GM23338 (cell line): ENCODE results near the gene SOX1.

ENCODE experiments used
- CREB1 ChIP-seq: fragments of 250-450 bp; sonication (Bioruptor Pico); IDR thresholded peaks from 2 replicates; pipeline ENCODE4 v1.5.0; 2020; ENCODE audit warnings: low read depth, mild to moderate bottlenecking, moderate library complexity
- EZH2 ChIP-seq: fragments of 200-600 bp; sonication (generic); IDR thresholded peaks from one replicate; pipeline ENCODE4 v1.8.0; 2017; ENCODE audit warnings: antibody characterized with exemption, mild to moderate bottlenecking, low read depth; ENCODE audit not compliant: unreplicated experiment
- EZH2phosphoT487 ChIP-seq: fragments of 200-600 bp; sonication (generic); IDR thresholded peaks from one replicate; pipeline ENCODE4 v1.8.1; 2018; ENCODE audit warnings: antibody characterized with exemption; ENCODE audit not compliant: unreplicated experiment
- POLR2AphosphoS5 ChIP-seq: IDR thresholded peaks from 2 replicates; pipeline ENCODE4 v1.6.1; 2016; ENCODE audit warnings: antibody characterized with exemption, low read depth
- STAT1 ChIP-seq: IDR thresholded peaks from one replicate; pipeline ENCODE4 v1.6.1; 2016; ENCODE audit warnings: antibody characterized with exemption; ENCODE audit not compliant: unreplicated experiment
- TF ChIP-seq, protein P1 (sequence below), 2 experiments: fragments of 200-600 bp in 1 of 2; sonication (generic) in 1 of 2; conservative IDR thresholded peaks; 2 replicates each; pipeline versions ENCODE4 v1.5.1 to v1.6.1; 2016 to 2017; ENCODE audit warnings: antibody characterized with exemption in 2 of 2, low read depth in 2 of 2, mild to moderate bottlenecking in 2 of 2, moderate library complexity in 1 of 2
- TF ChIP-seq, protein P2 (sequence below): IDR thresholded peaks from one replicate; pipeline ENCODE4 v1.6.1; 2018; ENCODE audit warnings: antibody characterized with exemption; ENCODE audit not compliant: unreplicated experiment
- TF ChIP-seq, protein P3 (sequence below): fragments of 250-450 bp; sonication (Bioruptor Pico); IDR thresholded peaks from 2 replicates; pipeline ENCODE4 v1.5.0; 2020; ENCODE audit warnings: mild to moderate bottlenecking, moderate library complexity

DNA sequence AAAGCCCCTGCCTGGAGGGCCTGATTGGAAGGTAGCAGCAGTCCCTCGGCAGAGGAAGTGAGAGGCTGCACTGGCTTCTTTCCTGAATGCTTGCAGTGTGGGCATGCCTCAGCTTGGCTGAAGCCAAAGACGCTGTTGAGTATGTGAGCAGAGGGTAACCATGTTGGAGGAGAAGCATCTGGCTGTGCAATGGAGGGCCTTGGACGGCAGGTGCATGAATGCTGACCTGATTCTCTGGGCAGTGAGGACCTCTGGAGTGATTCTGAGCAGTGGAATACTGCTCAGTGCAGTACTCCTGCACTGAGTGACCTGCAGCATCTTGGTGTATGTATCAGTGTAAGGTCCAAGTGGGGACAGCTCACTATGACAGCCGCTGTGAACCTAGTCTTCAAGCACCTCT, 46.9 kb downstream of the SOX1 start:
- TF ChIP-seq POLR2AphosphoS5 (no peak), EZH2phosphoT487 (no peak), EZH2 (no peak), CREB1 (CRISPR knock-in tag) (no peak), STAT1 (no peak)
- TF ChIP-seq, protein P1, sequence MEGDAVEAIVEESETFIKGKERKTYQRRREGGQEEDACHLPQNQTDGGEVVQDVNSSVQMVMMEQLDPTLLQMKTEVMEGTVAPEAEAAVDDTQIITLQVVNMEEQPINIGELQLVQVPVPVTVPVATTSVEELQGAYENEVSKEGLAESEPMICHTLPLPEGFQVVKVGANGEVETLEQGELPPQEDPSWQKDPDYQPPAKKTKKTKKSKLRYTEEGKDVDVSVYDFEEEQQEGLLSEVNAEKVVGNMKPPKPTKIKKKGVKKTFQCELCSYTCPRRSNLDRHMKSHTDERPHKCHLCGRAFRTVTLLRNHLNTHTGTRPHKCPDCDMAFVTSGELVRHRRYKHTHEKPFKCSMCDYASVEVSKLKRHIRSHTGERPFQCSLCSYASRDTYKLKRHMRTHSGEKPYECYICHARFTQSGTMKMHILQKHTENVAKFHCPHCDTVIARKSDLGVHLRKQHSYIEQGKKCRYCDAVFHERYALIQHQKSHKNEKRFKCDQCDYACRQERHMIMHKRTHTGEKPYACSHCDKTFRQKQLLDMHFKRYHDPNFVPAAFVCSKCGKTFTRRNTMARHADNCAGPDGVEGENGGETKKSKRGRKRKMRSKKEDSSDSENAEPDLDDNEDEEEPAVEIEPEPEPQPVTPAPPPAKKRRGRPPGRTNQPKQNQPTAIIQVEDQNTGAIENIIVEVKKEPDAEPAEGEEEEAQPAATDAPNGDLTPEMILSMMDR (conservative IDR thresholded peaks at IDR 0.05; ENCODE audit: low read depth in 2 of 2): no peak
- TF ChIP-seq, protein P2, sequence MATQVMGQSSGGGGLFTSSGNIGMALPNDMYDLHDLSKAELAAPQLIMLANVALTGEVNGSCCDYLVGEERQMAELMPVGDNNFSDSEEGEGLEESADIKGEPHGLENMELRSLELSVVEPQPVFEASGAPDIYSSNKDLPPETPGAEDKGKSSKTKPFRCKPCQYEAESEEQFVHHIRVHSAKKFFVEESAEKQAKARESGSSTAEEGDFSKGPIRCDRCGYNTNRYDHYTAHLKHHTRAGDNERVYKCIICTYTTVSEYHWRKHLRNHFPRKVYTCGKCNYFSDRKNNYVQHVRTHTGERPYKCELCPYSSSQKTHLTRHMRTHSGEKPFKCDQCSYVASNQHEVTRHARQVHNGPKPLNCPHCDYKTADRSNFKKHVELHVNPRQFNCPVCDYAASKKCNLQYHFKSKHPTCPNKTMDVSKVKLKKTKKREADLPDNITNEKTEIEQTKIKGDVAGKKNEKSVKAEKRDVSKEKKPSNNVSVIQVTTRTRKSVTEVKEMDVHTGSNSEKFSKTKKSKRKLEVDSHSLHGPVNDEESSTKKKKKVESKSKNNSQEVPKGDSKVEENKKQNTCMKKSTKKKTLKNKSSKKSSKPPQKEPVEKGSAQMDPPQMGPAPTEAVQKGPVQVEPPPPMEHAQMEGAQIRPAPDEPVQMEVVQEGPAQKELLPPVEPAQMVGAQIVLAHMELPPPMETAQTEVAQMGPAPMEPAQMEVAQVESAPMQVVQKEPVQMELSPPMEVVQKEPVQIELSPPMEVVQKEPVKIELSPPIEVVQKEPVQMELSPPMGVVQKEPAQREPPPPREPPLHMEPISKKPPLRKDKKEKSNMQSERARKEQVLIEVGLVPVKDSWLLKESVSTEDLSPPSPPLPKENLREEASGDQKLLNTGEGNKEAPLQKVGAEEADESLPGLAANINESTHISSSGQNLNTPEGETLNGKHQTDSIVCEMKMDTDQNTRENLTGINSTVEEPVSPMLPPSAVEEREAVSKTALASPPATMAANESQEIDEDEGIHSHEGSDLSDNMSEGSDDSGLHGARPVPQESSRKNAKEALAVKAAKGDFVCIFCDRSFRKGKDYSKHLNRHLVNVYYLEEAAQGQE: no peak
- TF ChIP-seq, protein P3, sequence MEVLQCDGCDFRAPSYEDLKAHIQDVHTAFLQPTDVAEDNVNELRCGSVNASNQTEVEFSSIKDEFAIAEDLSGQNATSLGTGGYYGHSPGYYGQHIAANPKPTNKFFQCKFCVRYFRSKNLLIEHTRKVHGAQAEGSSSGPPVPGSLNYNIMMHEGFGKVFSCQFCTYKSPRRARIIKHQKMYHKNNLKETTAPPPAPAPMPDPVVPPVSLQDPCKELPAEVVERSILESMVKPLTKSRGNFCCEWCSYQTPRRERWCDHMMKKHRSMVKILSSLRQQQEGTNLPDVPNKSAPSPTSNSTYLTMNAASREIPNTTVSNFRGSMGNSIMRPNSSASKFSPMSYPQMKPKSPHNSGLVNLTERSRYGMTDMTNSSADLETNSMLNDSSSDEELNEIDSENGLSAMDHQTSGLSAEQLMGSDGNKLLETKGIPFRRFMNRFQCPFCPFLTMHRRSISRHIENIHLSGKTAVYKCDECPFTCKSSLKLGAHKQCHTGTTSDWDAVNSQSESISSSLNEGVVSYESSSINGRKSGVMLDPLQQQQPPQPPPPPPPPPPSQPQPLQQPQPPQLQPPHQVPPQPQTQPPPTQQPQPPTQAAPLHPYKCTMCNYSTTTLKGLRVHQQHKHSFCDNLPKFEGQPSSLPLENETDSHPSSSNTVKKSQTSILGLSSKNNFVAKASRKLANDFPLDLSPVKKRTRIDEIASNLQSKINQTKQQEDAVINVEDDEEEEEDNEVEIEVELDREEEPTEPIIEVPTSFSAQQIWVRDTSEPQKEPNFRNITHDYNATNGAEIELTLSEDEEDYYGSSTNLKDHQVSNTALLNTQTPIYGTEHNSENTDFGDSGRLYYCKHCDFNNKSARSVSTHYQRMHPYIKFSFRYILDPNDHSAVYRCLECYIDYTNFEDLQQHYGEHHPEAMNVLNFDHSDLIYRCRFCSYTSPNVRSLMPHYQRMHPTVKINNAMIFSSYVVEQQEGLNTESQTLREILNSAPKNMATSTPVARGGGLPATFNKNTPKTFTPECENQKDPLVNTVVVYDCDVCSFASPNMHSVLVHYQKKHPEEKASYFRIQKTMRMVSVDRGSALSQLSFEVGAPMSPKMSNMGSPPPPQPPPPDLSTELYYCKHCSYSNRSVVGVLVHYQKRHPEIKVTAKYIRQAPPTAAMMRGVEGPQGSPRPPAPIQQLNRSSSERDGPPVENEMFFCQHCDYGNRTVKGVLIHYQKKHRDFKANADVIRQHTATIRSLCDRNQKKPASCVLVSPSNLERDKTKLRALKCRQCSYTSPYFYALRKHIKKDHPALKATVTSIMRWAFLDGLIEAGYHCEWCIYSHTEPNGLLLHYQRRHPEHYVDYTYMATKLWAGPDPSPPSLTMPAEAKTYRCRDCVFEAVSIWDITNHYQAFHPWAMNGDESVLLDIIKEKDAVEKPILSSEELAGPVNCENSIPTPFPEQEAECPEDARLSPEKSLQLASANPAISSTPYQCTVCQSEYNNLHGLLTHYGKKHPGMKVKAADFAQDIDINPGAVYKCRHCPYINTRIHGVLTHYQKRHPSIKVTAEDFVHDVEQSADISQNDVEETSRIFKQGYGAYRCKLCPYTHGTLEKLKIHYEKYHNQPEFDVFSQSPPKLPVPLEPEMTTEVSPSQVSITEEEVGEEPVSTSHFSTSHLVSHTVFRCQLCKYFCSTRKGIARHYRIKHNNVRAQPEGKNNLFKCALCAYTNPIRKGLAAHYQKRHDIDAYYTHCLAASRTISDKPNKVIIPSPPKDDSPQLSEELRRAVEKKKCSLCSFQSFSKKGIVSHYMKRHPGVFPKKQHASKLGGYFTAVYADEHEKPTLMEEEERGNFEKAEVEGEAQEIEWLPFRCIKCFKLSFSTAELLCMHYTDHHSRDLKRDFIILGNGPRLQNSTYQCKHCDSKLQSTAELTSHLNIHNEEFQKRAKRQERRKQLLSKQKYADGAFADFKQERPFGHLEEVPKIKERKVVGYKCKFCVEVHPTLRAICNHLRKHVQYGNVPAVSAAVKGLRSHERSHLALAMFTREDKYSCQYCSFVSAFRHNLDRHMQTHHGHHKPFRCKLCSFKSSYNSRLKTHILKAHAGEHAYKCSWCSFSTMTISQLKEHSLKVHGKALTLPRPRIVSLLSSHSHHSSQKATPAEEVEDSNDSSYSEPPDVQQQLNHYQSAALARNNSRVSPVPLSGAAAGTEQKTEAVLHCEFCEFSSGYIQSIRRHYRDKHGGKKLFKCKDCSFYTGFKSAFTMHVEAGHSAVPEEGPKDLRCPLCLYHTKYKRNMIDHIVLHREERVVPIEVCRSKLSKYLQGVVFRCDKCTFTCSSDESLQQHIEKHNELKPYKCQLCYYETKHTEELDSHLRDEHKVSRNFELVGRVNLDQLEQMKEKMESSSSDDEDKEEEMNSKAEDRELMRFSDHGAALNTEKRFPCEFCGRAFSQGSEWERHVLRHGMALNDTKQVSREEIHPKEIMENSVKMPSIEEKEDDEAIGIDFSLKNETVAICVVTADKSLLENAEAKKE (CRISPR knock-in tag): no peak
